DND-41 (cell line): ENCODE results near the gene TRIAP1.

Source experiments
- ATAC-seq: fragments of 200-7000 bp; cut with Tn5 transposase; 3 replicates; pipeline ENCODE4 v1.9.1; 2021; ENCODE audit warnings: low read depth; ENCODE audit not compliant: insufficient read depth
- DNase-seq: peaks from one replicate; pipeline ENCODE4 v3.0.0-alpha.2; 2020
- H2AFZ ChIP-seq: 2 replicates; pipeline ENCODE4 v1.6.0; 2012; ENCODE audit warnings: low read depth, low read length
- H3K27ac ChIP-seq: 2 replicates; pipeline ENCODE4 v1.5.1; 2012; ENCODE audit warnings: low read length, inconsistent platforms
- H3K27me3 ChIP-seq: fragments of 200-600 bp; sonication (generic); 2 replicates; pipeline ENCODE4 v1.6.0; 2012; ENCODE audit warnings: low read length, mild to moderate bottlenecking, inconsistent platforms; ENCODE audit not compliant: insufficient read depth, poor library complexity
- H3K36me3 ChIP-seq: 2 replicates; pipeline ENCODE4 v1.5.1; 2012; ENCODE audit warnings: low read length, inconsistent platforms; ENCODE audit not compliant: insufficient read depth
- H3K4me1 ChIP-seq: 2 replicates; pipeline ENCODE4 v1.5.1; 2012; ENCODE audit warnings: mild to moderate bottlenecking, low read length; ENCODE audit not compliant: insufficient read depth
- H3K4me2 ChIP-seq: 2 replicates; pipeline ENCODE4 v1.6.0; 2012; ENCODE audit warnings: mild to moderate bottlenecking, moderate library complexity, low read length, inconsistent platforms; ENCODE audit not compliant: insufficient read depth
- H3K4me3 ChIP-seq, 2 experiments: fragments of 200-600 bp in 1 of 2; shearing (Covaris generic) in 1 of 2; 2 replicates each; pipeline ENCODE4 v1.5.1; 2012 to 2016; ENCODE audit warnings: inconsistent platforms in 2 of 2, low read length in 2 of 2, mild to moderate bottlenecking in 2 of 2, low read depth in 1 of 2, moderate library complexity in 1 of 2
- H3K79me2 ChIP-seq: 2 replicates; pipeline ENCODE4 v1.6.0; 2012; ENCODE audit warnings: low read length, inconsistent platforms; ENCODE audit not compliant: insufficient read depth
- H3K9ac ChIP-seq: 2 replicates; pipeline ENCODE4 v1.6.0; 2012; ENCODE audit warnings: low read depth, mild to moderate bottlenecking, inconsistent platforms, low read length, moderate library complexity
- H3K9me3 ChIP-seq: 2 replicates; pipeline ENCODE4 v1.5.1; 2012; ENCODE audit warnings: low read length, moderate library complexity, mild to moderate bottlenecking, inconsistent platforms; ENCODE audit not compliant: insufficient read depth, severe bottlenecking
- H4K20me1 ChIP-seq: 2 replicates; pipeline ENCODE4 v1.6.0; 2012; ENCODE audit warnings: low read length; ENCODE audit not compliant: insufficient read depth
- CTCF ChIP-seq: IDR thresholded peaks from 2 replicates; pipeline ENCODE4 v1.5.1; 2012; ENCODE audit warnings: borderline replicate concordance, low read length, moderate library complexity, mild to moderate bottlenecking; ENCODE audit not compliant: poor library complexity, severe bottlenecking; ENCODE audit errors: extremely low read depth
- EZH2 ChIP-seq: IDR thresholded peaks from 3 replicates; pipeline ENCODE4 v1.6.1; 2012; ENCODE audit warnings: borderline replicate concordance, low read depth, mild to moderate bottlenecking, moderate library complexity, low read length, inconsistent platforms; ENCODE audit not compliant: severe bottlenecking

TRIAP1 gene

GRCh38 chr12:120394483-120395367 is 51.5 kb downstream of the TRIAP1 start:
- H3K79me2 ChIP-seq: no peaks in the 10 kb centered on the region
- ATAC-seq (no peak), DNase-seq (no peak)
- no peaks in the 10 kb centered on the region for H3K36me3 ChIP-seq
- no peak overlapping the region for H3K4me3 ChIP-seq
- H3K9ac ChIP-seq: no peak overlapping the region
- H3K9me3 ChIP-seq: no peaks in the 10 kb centered on the region
- no peaks in the 10 kb centered on the region for H3K4me1 ChIP-seq
- H3K27ac ChIP-seq: no peak overlapping the region
- TF ChIP-seq CTCF: no peak
- no peak for TF ChIP-seq EZH2
- H3K27me3 ChIP-seq: no peaks in the 10 kb centered on the region
- no peak overlapping the region for H2AFZ ChIP-seq
- no peaks in the 10 kb centered on the region for H4K20me1 ChIP-seq
- H3K4me2 ChIP-seq: no peak overlapping the region
